A549 (cell line): ENCODE measurements around the gene ZBTB1. TPM values are rescaled to one million over a fixed set of nuclear protein-coding genes. Genes with fewer than 3 reads are reported as not detected.

Source experiments
- ATAC-seq, 2 experiments: fragments of 200-7000 bp in 1 of 2; fragments of >200 bp in 1 of 2; cut with Nextera tagmentation in 1 of 2; cut with Tn5 transposase in 1 of 2; 3 replicates each; pipeline versions ENCODE4 v1.8.0 to v1.9.1; 2018 to 2020; ENCODE audit warnings: mild to moderate bottlenecking in 1 of 2, moderate library complexity in 1 of 2
- CTCF ChIA-PET: fragments of 300-600 bp; sonication (Branson Sonifier 250); formaldehyde crosslinking; extraction: SDS; loops from one replicate; lab custom pipeline; 2021; ENCODE audit warnings: antibody characterized with exemption, inconsistent platforms; lab: Yijun Ruan, JAX
- POLR2A ChIA-PET: fragments of 350-600 bp; formaldehyde crosslinking; extraction: SDS; loops from one replicate; lab custom pipeline; 2021; ENCODE audit warnings: antibody characterized with exemption, inconsistent platforms; lab: Yijun Ruan, JAX
- DNase-seq, 2 experiments: peaks; one replicate each; pipeline versions ENCODE4 v3.0.0 to v3.0.0-alpha.2; 2011 to 2016; ENCODE audit warnings: low read depth in 1 of 2, low spot score in 1 of 2
- FAIRE-seq: peaks from 2 replicates; lab custom pipeline; 2011; peaks lifted over from hg19 to GRCh38; lab: Jason Lieb, UNC
- H3K27ac ChIP-seq, 2 experiments: fragments of >200 bp; sonication (Bioruptor Twin); formaldehyde crosslinking; 3 replicates each; pipeline ENCODE4 v1.5.1; 2016 to 2017
- H3K4me1 ChIP-seq: fragments of >200 bp; sonication (Bioruptor Twin); formaldehyde crosslinking; 3 replicates; pipeline ENCODE4 v1.6.1; 2016
- H3K4me2 ChIP-seq: fragments of >200 bp; sonication (Bioruptor Twin); formaldehyde crosslinking; 3 replicates; pipeline ENCODE4 v1.6.1; 2016
- H3K4me3 ChIP-seq: fragments of >200 bp; sonication (Bioruptor Twin); formaldehyde crosslinking; 3 replicates; pipeline ENCODE4 v1.5.1; 2016
- H3K9me3 ChIP-seq: fragments of >200 bp; sonication (Bioruptor Twin); formaldehyde crosslinking; 3 replicates; pipeline ENCODE4 v1.6.1; 2016
- ATOH8 ChIP-seq: fragments of 250-450 bp; sonication (Bioruptor Pico); IDR thresholded peaks from 2 replicates; pipeline ENCODE4 v1.5.0; 2020; ENCODE audit warnings: low read depth, mild to moderate bottlenecking, moderate library complexity
- CEBPB ChIP-seq, 2 experiments: fragments of >200 bp in 1 of 2; sonication (Bioruptor Twin) in 1 of 2; formaldehyde crosslinking in 1 of 2; IDR thresholded peaks; 2 replicates each; pipeline ENCODE4 v1.6.1; 2012 to 2016
- ESRRA ChIP-seq: fragments of 150-350 bp; IDR thresholded peaks from 2 replicates; pipeline ENCODE4 v1.6.1; 2014; ENCODE audit warnings: mild to moderate bottlenecking, low read length, borderline replicate concordance
- FOXS1 ChIP-seq: fragments of 250-450 bp; sonication (Bioruptor Pico); IDR thresholded peaks from 2 replicates; pipeline ENCODE4 v1.5.0; 2020; ENCODE audit warnings: mild to moderate bottlenecking, moderate library complexity
- JUN ChIP-seq, 2 experiments: fragments of >200 bp; sonication (Bioruptor Twin); formaldehyde crosslinking; IDR thresholded peaks; 2 replicates in 1 of 2; 3 replicates in 1 of 2; pipeline ENCODE4 v1.6.1; 2016 to 2017
- KDM1A ChIP-seq: fragments of 200-600 bp; sonication (generic); IDR thresholded peaks from 2 replicates; pipeline ENCODE4 v1.6.1; 2016; ENCODE audit warnings: low read depth, mild to moderate bottlenecking
- KDM5A ChIP-seq: fragments of 200-600 bp; sonication (generic); IDR thresholded peaks from 2 replicates; pipeline ENCODE4 v1.6.1; 2016; ENCODE audit warnings: antibody characterized with exemption, mild to moderate bottlenecking
- MAZ ChIP-seq: fragments of 150-350 bp; IDR thresholded peaks from 2 replicates; pipeline ENCODE4 v1.6.1; 2014; ENCODE audit warnings: antibody characterized with exemption, low read depth, low read length, borderline replicate concordance
- MYC ChIP-seq: IDR thresholded peaks from 2 replicates; pipeline ENCODE4 v1.6.1; 2012; ENCODE audit warnings: mild to moderate bottlenecking, inconsistent platforms, low read length, improper control_type of control experiment, borderline replicate concordance
- NPAS2 ChIP-seq: fragments of 250-450 bp; sonication (Bioruptor Pico); IDR thresholded peaks from 2 replicates; pipeline ENCODE4 v1.8.0; 2022; ENCODE audit warnings: mild to moderate bottlenecking, moderate library complexity, borderline replicate concordance
- PBX3 ChIP-seq: IDR thresholded peaks from 2 replicates; pipeline ENCODE4 v1.6.1; 2012
- PHF8 ChIP-seq: fragments of 200-600 bp; sonication (generic); IDR thresholded peaks from 2 replicates; pipeline ENCODE4 v1.6.1; 2016; ENCODE audit warnings: low read depth, mild to moderate bottlenecking, antibody characterized with exemption, moderate library complexity, borderline replicate concordance
- POLR2A ChIP-seq: IDR thresholded peaks from 2 replicates; pipeline ENCODE4 v1.6.1; 2012; ENCODE audit warnings: mild to moderate bottlenecking, low read length
- RARB ChIP-seq: fragments of 250-450 bp; sonication (Bioruptor Pico); IDR thresholded peaks from 2 replicates; pipeline ENCODE4 v1.8.0; 2021; ENCODE audit warnings: mild to moderate bottlenecking, moderate library complexity
- SREBF2 ChIP-seq: fragments of 450-650 bp; IDR thresholded peaks from 2 replicates; pipeline ENCODE4 v1.6.1; 2014; ENCODE audit warnings: mild to moderate bottlenecking, moderate library complexity
- TFCP2L1 ChIP-seq: fragments of 250-450 bp; sonication (Bioruptor Pico); IDR thresholded peaks from 2 replicates; pipeline ENCODE4 v1.5.0; 2021; ENCODE audit warnings: mild to moderate bottlenecking
- whole genome bisulfite sequencing: methylation state at CpG from one replicate; pipeline ENCODE4 v1.1.6; 2017; ENCODE audit errors: missing lambda C conversion rate; 5-methylcytosine and 5-hydroxymethylcytosine counted together
- polyA minus RNA-seq: library from RNA; depleted of rRNA, polyadenylated mRNA; stranded (reverse); fragments of >200 nt; gene quantifications from 2 replicates; pipeline ENCODE4 v1.2.3, GENCODE V29; 2011; rRNA and poly(A)+ RNA removed
- polyA plus RNA-seq, 4 experiments: library from polyadenylated mRNA; depleted of rRNA in 3 of 4; stranded (reverse); fragments of >200 nt; fragmentation: RNase III in 1 of 4; extraction: RNeasy Plus Mini Kit Qiagen cat#74134 plus additional on column Dnase treatment in 1 of 4; gene quantifications; 2 replicates in 3 of 4; 3 replicates in 1 of 4; pipeline ENCODE4 v1.2.3, GENCODE V29; 2011 to 2017
- TF ChIP-seq, protein P1 (sequence below): fragments of 250-450 bp; sonication (Bioruptor Pico); IDR thresholded peaks from 2 replicates; pipeline ENCODE4 v1.5.0; 2021; ENCODE audit warnings: mild to moderate bottlenecking, moderate library complexity, borderline replicate concordance
- TF ChIP-seq, protein P2 (sequence below): IDR thresholded peaks from 2 replicates; pipeline ENCODE4 v1.6.1; 2012

Gene ZBTB1, protein sequence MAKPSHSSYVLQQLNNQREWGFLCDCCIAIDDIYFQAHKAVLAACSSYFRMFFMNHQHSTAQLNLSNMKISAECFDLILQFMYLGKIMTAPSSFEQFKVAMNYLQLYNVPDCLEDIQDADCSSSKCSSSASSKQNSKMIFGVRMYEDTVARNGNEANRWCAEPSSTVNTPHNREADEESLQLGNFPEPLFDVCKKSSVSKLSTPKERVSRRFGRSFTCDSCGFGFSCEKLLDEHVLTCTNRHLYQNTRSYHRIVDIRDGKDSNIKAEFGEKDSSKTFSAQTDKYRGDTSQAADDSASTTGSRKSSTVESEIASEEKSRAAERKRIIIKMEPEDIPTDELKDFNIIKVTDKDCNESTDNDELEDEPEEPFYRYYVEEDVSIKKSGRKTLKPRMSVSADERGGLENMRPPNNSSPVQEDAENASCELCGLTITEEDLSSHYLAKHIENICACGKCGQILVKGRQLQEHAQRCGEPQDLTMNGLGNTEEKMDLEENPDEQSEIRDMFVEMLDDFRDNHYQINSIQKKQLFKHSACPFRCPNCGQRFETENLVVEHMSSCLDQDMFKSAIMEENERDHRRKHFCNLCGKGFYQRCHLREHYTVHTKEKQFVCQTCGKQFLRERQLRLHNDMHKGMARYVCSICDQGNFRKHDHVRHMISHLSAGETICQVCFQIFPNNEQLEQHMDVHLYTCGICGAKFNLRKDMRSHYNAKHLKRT
- polyA plus RNA-seq (2011; rRNA removed): 37.1 and 49.2 TPM in 2 replicates
- 7.1 and 7.4 TPM in 2 replicates for polyA plus RNA-seq (2012; cell fraction: cytosol; rRNA removed)
- 7.8 and 11.0 TPM in 2 replicates for polyA plus RNA-seq (2012; cell fraction: nucleus; rRNA removed)
- polyA plus RNA-seq (2017; fragmentation: RNase III; extraction: RNeasy Plus Mini Kit Qiagen cat#74134 plus additional on column Dnase treatment): 31.3 to 38.4 TPM (median 33.8 TPM) in 3 replicates
- 23.6 and 25.0 TPM in 2 replicates for polyA minus RNA-seq

- Histone ChIP-seq H3K4me1 (peaks cover 62% of the 10 kb centered on the region), H3K9me3 (no peaks in the 10 kb centered on the region)
- ChIA-PET CTCF (interaction anchor here (0.8 to 1.2 kb wide), 2 partner anchors 133 to 163 kb away, joined by 3 read pairs; no protein-coding TSS in a partner anchor), POLR2A (interaction anchor here (0.6 to 3.1 kb wide), 18 partner anchors 10 to 400 kb away, joined by 3 to 42 read pairs (median 4); partner anchors contain the start of genes HSPA2 and MTHFD1)
- WGBS: 0% methylated on average over 6 of the region's 63 CpGs
- DNase-seq: peak; percentile 62 to 90
- ATAC-seq: peak; percentile 65 to 78
- TF ChIP-seq RARB (CRISPR knock-in tag) (peak; percentile 47; the same call in 1 of the 2 replicates), NPAS2 (CRISPR knock-in tag) (no peak), ATOH8 (CRISPR knock-in tag) (peak; percentile 13; the same call in 1 of the 2 replicates), PBX3 (peak; percentile 76; the same call in 1 of the 2 replicates), JUN (IDR thresholded peaks at IDR 0.05) (peak in 1 of 2 experiments; percentile 14; a peak in 2 of 5 replicates), FOXS1 (0 out of 2 replicates have a peak, but pooled peaks have one; percentile 37), KDM1A (no peak), TFCP2L1 (CRISPR knock-in tag) (0 out of 2 replicates have a peak, but pooled peaks have one; percentile 83), CEBPB (IDR thresholded peaks at IDR 0.05) (peak; percentile 4 to 30; a peak in 2 of 4 replicates), SREBF2 (no peak), ESRRA (no peak), MAZ (no peak), PHF8 (0 out of 2 replicates have a peak, but pooled peaks have one; percentile 1), KDM5A (no peak), POLR2A (peak; percentile 58), MYC (peak; percentile 32; the same call in 1 of the 2 replicates)
- TF ChIP-seq, protein P1, sequence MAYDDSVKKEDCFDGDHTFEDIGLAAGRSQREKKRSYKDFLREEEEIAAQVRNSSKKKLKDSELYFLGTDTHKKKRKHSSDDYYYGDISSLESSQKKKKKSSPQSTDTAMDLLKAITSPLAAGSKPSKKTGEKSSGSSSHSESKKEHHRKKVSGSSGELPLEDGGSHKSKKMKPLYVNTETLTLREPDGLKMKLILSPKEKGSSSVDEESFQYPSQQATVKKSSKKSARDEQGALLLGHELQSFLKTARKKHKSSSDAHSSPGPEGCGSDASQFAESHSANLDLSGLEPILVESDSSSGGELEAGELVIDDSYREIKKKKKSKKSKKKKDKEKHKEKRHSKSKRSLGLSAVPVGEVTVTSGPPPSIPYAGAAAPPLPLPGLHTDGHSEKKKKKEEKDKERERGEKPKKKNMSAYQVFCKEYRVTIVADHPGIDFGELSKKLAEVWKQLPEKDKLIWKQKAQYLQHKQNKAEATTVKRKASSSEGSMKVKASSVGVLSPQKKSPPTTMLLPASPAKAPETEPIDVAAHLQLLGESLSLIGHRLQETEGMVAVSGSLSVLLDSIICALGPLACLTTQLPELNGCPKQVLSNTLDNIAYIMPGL (CRISPR knock-in tag): 0 out of 2 replicates have a peak, but pooled peaks have one; percentile 19
- TF ChIP-seq, protein P2, sequence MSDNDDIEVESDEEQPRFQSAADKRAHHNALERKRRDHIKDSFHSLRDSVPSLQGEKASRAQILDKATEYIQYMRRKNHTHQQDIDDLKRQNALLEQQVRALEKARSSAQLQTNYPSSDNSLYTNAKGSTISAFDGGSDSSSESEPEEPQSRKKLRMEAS: peak; percentile 16; the same call in 1 of the 2 replicates
- TF ChIP-seq, all 56 proteins: peak for 12
- peak within 1 kb of the TSS; percentile 87 for H3K4me2 ChIP-seq
- H3K4me3 ChIP-seq: peak within 1 kb of the TSS; percentile 76
- no peak for FAIRE-seq
- peak within 1 kb of the TSS; percentile 96 to 97 for H3K27ac ChIP-seq
These were observed at the start of gene ZBTB1 for GRCh38 chr14:64504310-64504896. ZBTB1 (plus strand) TSS chr14:64504770; CDS start chr14:64521505, 16,735 bp downstream.
